HCT116 (cell line): ENCODE results near the gene RXFP3. TPM values are rescaled to one million over a fixed set of nuclear protein-coding genes. Genes with fewer than 3 reads are reported as not detected.

Experiments
- CBX3 ChIP-seq: IDR thresholded peaks from 2 replicates; pipeline ENCODE4 v1.6.1; 2012; ENCODE audit warnings: low read depth
- CEBPB ChIP-seq: IDR thresholded peaks from 2 replicates; pipeline ENCODE4 v1.6.1; 2012; ENCODE audit warnings: low read depth
- EGR1 ChIP-seq: IDR thresholded peaks from 2 replicates; pipeline ENCODE4 v1.6.1; 2012; ENCODE audit warnings: low read depth
- EZH2phosphoT487 ChIP-seq: fragments of 200-600 bp; IDR thresholded peaks from 2 replicates; pipeline ENCODE4 v1.6.1; 2018; ENCODE audit warnings: antibody characterized with exemption, borderline replicate concordance
- JUND ChIP-seq: IDR thresholded peaks from 2 replicates; pipeline ENCODE4 v1.6.1; 2012
- POLR2AphosphoS5 ChIP-seq: IDR thresholded peaks from 2 replicates; pipeline ENCODE4 v1.6.1; 2011; ENCODE audit warnings: mild to moderate bottlenecking, low read depth, low read length, moderate library complexity
- RAD21 ChIP-seq: IDR thresholded peaks from 2 replicates; pipeline ENCODE4 v1.6.1; 2012; ENCODE audit warnings: low read depth, mild to moderate bottlenecking
- SP1 ChIP-seq: IDR thresholded peaks from 2 replicates; pipeline ENCODE4 v1.6.1; 2012; ENCODE audit warnings: low read depth
- TCF7L2 ChIP-seq: IDR thresholded peaks from 2 replicates; pipeline ENCODE4 v1.7.0; 2011; ENCODE audit warnings: borderline replicate concordance, inconsistent platforms; ENCODE audit not compliant: insufficient read depth, insufficient read length; ENCODE audit errors: extremely low read depth
- YY1 ChIP-seq: IDR thresholded peaks from 2 replicates; pipeline ENCODE4 v1.6.1; 2011; ENCODE audit warnings: low read length, low read depth, moderate library complexity, mild to moderate bottlenecking; ENCODE audit not compliant: insufficient replicate concordance; ENCODE audit errors: extremely low read depth
- ZFX ChIP-seq: fragments of 450-650 bp; IDR thresholded peaks from 2 replicates; pipeline ENCODE4 v1.6.1; 2017
- total RNA-seq: library from RNA; stranded (reverse); gene quantifications from one replicate; pipeline ENCODE4 v1.2.1, GENCODE V29; 2021; ENCODE audit not compliant: unreplicated experiment
- TF ChIP-seq, protein P1 (sequence below), 3 experiments: fragments of 200-600 bp in 1 of 3; sonication (generic) in 1 of 3; IDR thresholded peaks in 2 of 3; conservative IDR thresholded peaks in 1 of 3; 2 replicates each; pipeline ENCODE4 v1.5.1; 2012 to 2017; ENCODE audit warnings: low read depth in 2 of 3, low read length in 2 of 3, antibody characterized with exemption in 1 of 3, borderline replicate concordance in 1 of 3, control low read depth in 1 of 3, mild to moderate bottlenecking in 1 of 3, mixed read lengths in 1 of 3, mixed run types in 1 of 3, moderate library complexity in 1 of 3; ENCODE audit not compliant: insufficient read depth in 1 of 3
- TF ChIP-seq, protein P2 (sequence below): IDR thresholded peaks from 2 replicates; pipeline ENCODE4 v1.6.1; 2011; ENCODE audit warnings: mild to moderate bottlenecking, low read length, moderate library complexity; ENCODE audit not compliant: insufficient replicate concordance; ENCODE audit errors: extremely low read depth

Gene RXFP3
- total RNA-seq, 1 experiment from 2014 or later = not detected

- TF ChIP-seq, protein P1, sequence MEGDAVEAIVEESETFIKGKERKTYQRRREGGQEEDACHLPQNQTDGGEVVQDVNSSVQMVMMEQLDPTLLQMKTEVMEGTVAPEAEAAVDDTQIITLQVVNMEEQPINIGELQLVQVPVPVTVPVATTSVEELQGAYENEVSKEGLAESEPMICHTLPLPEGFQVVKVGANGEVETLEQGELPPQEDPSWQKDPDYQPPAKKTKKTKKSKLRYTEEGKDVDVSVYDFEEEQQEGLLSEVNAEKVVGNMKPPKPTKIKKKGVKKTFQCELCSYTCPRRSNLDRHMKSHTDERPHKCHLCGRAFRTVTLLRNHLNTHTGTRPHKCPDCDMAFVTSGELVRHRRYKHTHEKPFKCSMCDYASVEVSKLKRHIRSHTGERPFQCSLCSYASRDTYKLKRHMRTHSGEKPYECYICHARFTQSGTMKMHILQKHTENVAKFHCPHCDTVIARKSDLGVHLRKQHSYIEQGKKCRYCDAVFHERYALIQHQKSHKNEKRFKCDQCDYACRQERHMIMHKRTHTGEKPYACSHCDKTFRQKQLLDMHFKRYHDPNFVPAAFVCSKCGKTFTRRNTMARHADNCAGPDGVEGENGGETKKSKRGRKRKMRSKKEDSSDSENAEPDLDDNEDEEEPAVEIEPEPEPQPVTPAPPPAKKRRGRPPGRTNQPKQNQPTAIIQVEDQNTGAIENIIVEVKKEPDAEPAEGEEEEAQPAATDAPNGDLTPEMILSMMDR (IDR thresholded peaks at IDR 0.05 in 2 of 3, conservative IDR thresholded peaks at IDR 0.05 in 1 of 3; ENCODE audit: borderline replicate concordance in 1 of 3, insufficient read depth in 1 of 3, low read depth in 2 of 3, low read length in 2 of 3) = no peak
- TF ChIP-seq JUND = no peak
- TF ChIP-seq EZH2phosphoT487 = no peak
- no peak for TF ChIP-seq CBX3
- TF ChIP-seq CEBPB = no peak
- TF ChIP-seq TCF7L2 = no peak
- no peak for TF ChIP-seq YY1
- TF ChIP-seq, protein P2, sequence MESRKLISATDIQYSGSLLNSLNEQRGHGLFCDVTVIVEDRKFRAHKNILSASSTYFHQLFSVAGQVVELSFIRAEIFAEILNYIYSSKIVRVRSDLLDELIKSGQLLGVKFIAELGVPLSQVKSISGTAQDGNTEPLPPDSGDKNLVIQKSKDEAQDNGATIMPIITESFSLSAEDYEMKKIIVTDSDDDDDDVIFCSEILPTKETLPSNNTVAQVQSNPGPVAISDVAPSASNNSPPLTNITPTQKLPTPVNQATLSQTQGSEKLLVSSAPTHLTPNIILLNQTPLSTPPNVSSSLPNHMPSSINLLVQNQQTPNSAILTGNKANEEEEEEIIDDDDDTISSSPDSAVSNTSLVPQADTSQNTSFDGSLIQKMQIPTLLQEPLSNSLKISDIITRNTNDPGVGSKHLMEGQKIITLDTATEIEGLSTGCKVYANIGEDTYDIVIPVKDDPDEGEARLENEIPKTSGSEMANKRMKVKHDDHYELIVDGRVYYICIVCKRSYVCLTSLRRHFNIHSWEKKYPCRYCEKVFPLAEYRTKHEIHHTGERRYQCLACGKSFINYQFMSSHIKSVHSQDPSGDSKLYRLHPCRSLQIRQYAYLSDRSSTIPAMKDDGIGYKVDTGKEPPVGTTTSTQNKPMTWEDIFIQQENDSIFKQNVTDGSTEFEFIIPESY = no peak
- TF ChIP-seq SP1 = no peak
- no peak for TF ChIP-seq RAD21
- no peak for TF ChIP-seq ZFX
- TF ChIP-seq POLR2AphosphoS5 = no peak
- TF ChIP-seq EGR1 = no peak
Measured at GRCh38 chr5:33958176-33958575, 22.0 kb downstream of the RXFP3 start (continued).
